ENCODE results near the gene AMMECR1.
A peak's percentile ranks its signal among the peaks of the same experiment; 100 is the strongest.

AMMECR1 gene

GRCh38 chrX:110316351-110317060, 1.4 kb downstream of the AMMECR1 start:
- H3K9me3 ChIP-seq: no peaks in the 10 kb centered on the region
- H3K27me3 ChIP-seq: no peaks in the 10 kb centered on the region
- peak overlapping the region; percentile 64 for H3K4me3 ChIP-seq (ENCODE audit: low read depth, low read length)
- no peak for DNase-seq
- TF ChIP-seq, protein P1, sequence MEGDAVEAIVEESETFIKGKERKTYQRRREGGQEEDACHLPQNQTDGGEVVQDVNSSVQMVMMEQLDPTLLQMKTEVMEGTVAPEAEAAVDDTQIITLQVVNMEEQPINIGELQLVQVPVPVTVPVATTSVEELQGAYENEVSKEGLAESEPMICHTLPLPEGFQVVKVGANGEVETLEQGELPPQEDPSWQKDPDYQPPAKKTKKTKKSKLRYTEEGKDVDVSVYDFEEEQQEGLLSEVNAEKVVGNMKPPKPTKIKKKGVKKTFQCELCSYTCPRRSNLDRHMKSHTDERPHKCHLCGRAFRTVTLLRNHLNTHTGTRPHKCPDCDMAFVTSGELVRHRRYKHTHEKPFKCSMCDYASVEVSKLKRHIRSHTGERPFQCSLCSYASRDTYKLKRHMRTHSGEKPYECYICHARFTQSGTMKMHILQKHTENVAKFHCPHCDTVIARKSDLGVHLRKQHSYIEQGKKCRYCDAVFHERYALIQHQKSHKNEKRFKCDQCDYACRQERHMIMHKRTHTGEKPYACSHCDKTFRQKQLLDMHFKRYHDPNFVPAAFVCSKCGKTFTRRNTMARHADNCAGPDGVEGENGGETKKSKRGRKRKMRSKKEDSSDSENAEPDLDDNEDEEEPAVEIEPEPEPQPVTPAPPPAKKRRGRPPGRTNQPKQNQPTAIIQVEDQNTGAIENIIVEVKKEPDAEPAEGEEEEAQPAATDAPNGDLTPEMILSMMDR (IDR thresholded peaks at IDR 0.05; ENCODE audit: low read depth, low read length): no peak
- peaks cover 4% of the 10 kb centered on the region; the same call in 1 of the 2 replicates for H3K36me3 ChIP-seq
- no peaks in the 10 kb centered on the region for H3K4me1 ChIP-seq

- TF ChIP-seq, protein P1 (IDR thresholded peaks at IDR 0.05; ENCODE audit: low read depth, low read length): no peak
- Histone ChIP-seq H3K9me3 (no peaks in the 10 kb centered on the region), H3K4me1 (no peaks in the 10 kb centered on the region), H3K36me3 (peaks cover 4% of the 10 kb centered on the region; the same call in 1 of the 2 replicates), H3K27me3 (no peaks in the 10 kb centered on the region), H3K4me3 (ENCODE audit: low read depth, low read length) (peak overlapping the region; percentile 64)
- no peak for DNase-seq
Measured at GRCh38 chrX:110315551-110315950, 2.3 kb downstream of the AMMECR1 start.

GRCh38 chrX:110311437-110312230, 6.3 kb downstream of the AMMECR1 start:
- no peak for DNase-seq
- TF ChIP-seq, protein P1 (IDR thresholded peaks at IDR 0.05; ENCODE audit: low read depth, low read length): no peak

GRCh38 chrX:110310896-110311295, 7.0 kb downstream of the AMMECR1 start:
- Histone ChIP-seq H3K4me1 (no peaks in the 10 kb centered on the region), H3K36me3 (no peaks in the 10 kb centered on the region), H3K9me3 (no peaks in the 10 kb centered on the region), H3K27me3 (no peaks in the 10 kb centered on the region), H3K4me3 (ENCODE audit: low read depth, low read length) (no peak overlapping the region)
- TF ChIP-seq, protein P1 (IDR thresholded peaks at IDR 0.05; ENCODE audit: low read depth, low read length): no peak
- no peak for DNase-seq

More at GRCh38 chrX:110311437-110312230, 6.3 kb downstream of the AMMECR1 start:
- no peaks in the 10 kb centered on the region for H3K9me3 ChIP-seq
- no peaks in the 10 kb centered on the region for H3K4me1 ChIP-seq
- H3K27me3 ChIP-seq: no peaks in the 10 kb centered on the region
- H3K4me3 ChIP-seq (ENCODE audit: low read depth, low read length): no peak overlapping the region
- H3K36me3 ChIP-seq: no peaks in the 10 kb centered on the region

GRCh38 chrX:110310000-110310790, 7.7 kb downstream of the AMMECR1 start:
- no peak overlapping the region for H3K4me3 ChIP-seq (ENCODE audit: low read depth, low read length)
- no peaks in the 10 kb centered on the region for H3K36me3 ChIP-seq
- no peak for DNase-seq
- no peaks in the 10 kb centered on the region for H3K27me3 ChIP-seq
- TF ChIP-seq, protein P1 (IDR thresholded peaks at IDR 0.05; ENCODE audit: low read depth, low read length): no peak
- H3K9me3 ChIP-seq: no peaks in the 10 kb centered on the region
- H3K4me1 ChIP-seq: no peaks in the 10 kb centered on the region
